Sigmoid colon (tissue), 7 donors: ENCODE data around the gene MRPL14. TPM values are rescaled to one million over a fixed set of nuclear protein-coding genes. Genes with fewer than 3 reads are reported as not detected.

Experiments used
- DNase-seq: peaks from one replicate; pipeline ENCODE4 v3.0.0-alpha.2; 2019
- H3K27ac ChIP-seq, 4 donors: fragments of 200-600 bp; sonication (generic); one replicate each; pipeline ENCODE4 v1.5.1; 2016 to 2019; ENCODE audit warnings: mild to moderate bottlenecking in 1 of 4
- H3K27me3 ChIP-seq, 3 donors: fragments of 200-600 bp; sonication (generic); one replicate each; pipeline ENCODE4 v1.5.1; 2019; ENCODE audit warnings: mild to moderate bottlenecking in 1 of 3
- H3K36me3 ChIP-seq, 4 donors: fragments of 200-600 bp; sonication (generic); one replicate each; pipeline ENCODE4 v1.5.1; 2016 to 2019
- H3K4me1 ChIP-seq, 4 donors: fragments of 200-600 bp; sonication (generic); one replicate each; pipeline ENCODE4 v1.5.1; 2017 to 2019
- H3K4me3 ChIP-seq, 4 donors: fragments of 200-600 bp; sonication (generic); one replicate each; pipeline ENCODE4 v1.5.1; 2017 to 2019; ENCODE audit warnings: mild to moderate bottlenecking in 2 of 4, moderate library complexity in 1 of 4
- H3K9me3 ChIP-seq, 4 donors: fragments of 200-600 bp in 3 of 4; sonication (generic) in 3 of 4; one replicate each; pipeline versions ENCODE4 v1.5.1 to v1.6.1; 2013 to 2019
- EP300 ChIP-seq, 4 donors: sonication (generic); formaldehyde crosslinking; IDR thresholded peaks; one replicate each; pipeline ENCODE4 v1.6.1; 2017; ENCODE audit warnings: antibody characterized with exemption in 4 of 4
- POLR2A ChIP-seq, 2 donors: fragments of 450-650 bp; IDR thresholded peaks; one replicate each; pipeline ENCODE4 v1.6.1; 2016; ENCODE audit warnings: antibody characterized with exemption in 2 of 2, mild to moderate bottlenecking in 2 of 2, moderate library complexity in 2 of 2
- POLR2AphosphoS5 ChIP-seq, 4 donors: sonication (generic); formaldehyde crosslinking; IDR thresholded peaks; one replicate each; pipeline ENCODE4 v1.6.1; 2017; ENCODE audit warnings: antibody characterized with exemption in 4 of 4
- WGBS, 2 donors: extraction: QIAGEN DNeasy Blood & Tissue Kit; methylation state at CpG; one replicate each; pipeline ENCODE4 v1.1.7; 2013; 5-methylcytosine and 5-hydroxymethylcytosine counted together
- intact Hi-C: fragments of 100-400 bp; cut with DNase I; formaldehyde crosslinking; loops from one replicate; pipeline ENCODE4 v1.15.1; 2023
- polyA plus RNA-seq, 3 donors: library from polyadenylated mRNA; stranded (reverse); fragments of 200-250 nt; gene quantifications; one replicate each; pipeline ENCODE4 v1.2.3, GENCODE V29; 2013
- total RNA-seq, 4 donors: library from RNA; depleted of rRNA; stranded (reverse); fragments of >200 nt; gene quantifications; one replicate each; pipeline ENCODE4 v1.1.0, GENCODE V29; 2016
- TF ChIP-seq, protein P1 (sequence below), 4 experiments: fragments of 450-650 bp in 3 of 4; fragments of 200-600 bp in 1 of 4; IDR thresholded peaks; one replicate each; pipeline ENCODE4 v1.5.1; 2016 to 2019; ENCODE audit warnings: antibody characterized with exemption in 4 of 4, mild to moderate bottlenecking in 3 of 4, moderate library complexity in 2 of 4
- donor health status: healthy with polysubstance abuse.
- donor health status: Bipolar disorder and iron deficiency.
- donor health status: healthy.

Gene MRPL14
- total and polyA plus RNA-seq, 7 donors = 32.4 to 150 (median 55.8) TPM

DNA sequence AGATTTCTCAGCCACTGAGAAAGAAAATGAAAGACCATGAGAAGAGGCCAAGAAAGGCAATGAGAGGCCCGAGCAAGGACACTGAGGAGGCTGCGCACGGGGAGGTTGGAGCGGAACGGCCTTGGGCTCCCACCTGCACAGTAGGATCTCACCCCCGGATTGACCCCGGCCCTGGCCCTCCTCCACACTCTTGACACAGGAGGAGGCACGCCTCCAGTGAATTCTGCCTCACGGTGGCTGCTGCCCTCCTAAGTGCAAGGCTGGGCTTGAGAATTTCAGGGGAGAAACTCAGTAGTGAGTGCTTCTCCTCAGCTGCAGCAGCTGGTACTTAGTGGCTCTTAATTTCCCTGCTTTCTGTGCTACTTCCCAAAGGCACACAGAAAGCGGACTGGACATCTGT lies 18.0 kb downstream of the MRPL14 start:
- TF ChIP-seq POLR2A (IDR thresholded peaks at IDR 0.05) = no peak
- TF ChIP-seq POLR2AphosphoS5 (IDR thresholded peaks at IDR 0.05) = no peak
- TF ChIP-seq, protein P1, sequence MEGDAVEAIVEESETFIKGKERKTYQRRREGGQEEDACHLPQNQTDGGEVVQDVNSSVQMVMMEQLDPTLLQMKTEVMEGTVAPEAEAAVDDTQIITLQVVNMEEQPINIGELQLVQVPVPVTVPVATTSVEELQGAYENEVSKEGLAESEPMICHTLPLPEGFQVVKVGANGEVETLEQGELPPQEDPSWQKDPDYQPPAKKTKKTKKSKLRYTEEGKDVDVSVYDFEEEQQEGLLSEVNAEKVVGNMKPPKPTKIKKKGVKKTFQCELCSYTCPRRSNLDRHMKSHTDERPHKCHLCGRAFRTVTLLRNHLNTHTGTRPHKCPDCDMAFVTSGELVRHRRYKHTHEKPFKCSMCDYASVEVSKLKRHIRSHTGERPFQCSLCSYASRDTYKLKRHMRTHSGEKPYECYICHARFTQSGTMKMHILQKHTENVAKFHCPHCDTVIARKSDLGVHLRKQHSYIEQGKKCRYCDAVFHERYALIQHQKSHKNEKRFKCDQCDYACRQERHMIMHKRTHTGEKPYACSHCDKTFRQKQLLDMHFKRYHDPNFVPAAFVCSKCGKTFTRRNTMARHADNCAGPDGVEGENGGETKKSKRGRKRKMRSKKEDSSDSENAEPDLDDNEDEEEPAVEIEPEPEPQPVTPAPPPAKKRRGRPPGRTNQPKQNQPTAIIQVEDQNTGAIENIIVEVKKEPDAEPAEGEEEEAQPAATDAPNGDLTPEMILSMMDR (IDR thresholded peaks at IDR 0.05) = no peak
- no peak for TF ChIP-seq EP300 (IDR thresholded peaks at IDR 0.05)
- no peak overlapping the region for H3K4me3 ChIP-seq
- intact Hi-C loops = no loop called here
- no peak for DNase-seq
- 94 to 96% methylated on average over 10 of the region's 10 CpGs for WGBS, 2 donors
- H3K36me3 ChIP-seq = peaks cover 6 to 84% (median 25%) of the 10 kb centered on the region in 4 donors
- H3K27ac ChIP-seq = no peak overlapping the region
- no peaks in the 10 kb centered on the region for H3K9me3 ChIP-seq
- peaks cover 0 to 16% (median 0%) of the 10 kb centered on the region in 4 donors for H3K4me1 ChIP-seq
- H3K27me3 ChIP-seq = no peaks in the 10 kb centered on the region

DNA sequence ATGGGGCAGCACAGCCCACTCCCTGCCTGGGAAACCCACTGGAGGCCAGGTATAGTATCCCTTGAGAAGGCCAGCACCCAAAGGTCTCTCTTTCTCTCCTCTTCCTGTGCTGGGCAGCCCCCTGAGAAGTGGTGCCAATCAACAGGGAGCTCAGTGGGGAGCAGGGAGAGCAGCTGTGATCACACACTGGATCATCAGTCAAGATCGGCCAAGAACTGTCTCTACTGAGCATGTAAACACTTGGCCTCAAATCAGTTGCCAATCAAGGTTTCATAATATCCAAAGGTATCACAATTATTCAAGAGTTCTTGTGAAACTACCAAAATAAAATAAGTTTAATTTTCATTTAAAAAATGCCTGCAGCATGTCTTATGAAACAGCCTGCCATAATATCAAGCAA lies 18.8 kb downstream of the MRPL14 start:
- no peak for DNase-seq
- peaks cover 0 to 16% (median 0%) of the 10 kb centered on the region in 4 donors for H3K4me1 ChIP-seq
- H3K27me3 ChIP-seq = no peaks in the 10 kb centered on the region
- intact Hi-C loops = no loop called here
- WGBS, 2 donors = 0 to 95% methylated on average over 1 of the region's 1 CpG
- no peak overlapping the region for H3K4me3 ChIP-seq
- peaks cover 6 to 84% (median 23%) of the 10 kb centered on the region in 4 donors for H3K36me3 ChIP-seq
- no peak overlapping the region for H3K27ac ChIP-seq
- H3K9me3 ChIP-seq = no peaks in the 10 kb centered on the region
- TF ChIP-seq POLR2AphosphoS5 (IDR thresholded peaks at IDR 0.05) (no peak), EP300 (IDR thresholded peaks at IDR 0.05) (no peak), POLR2A (IDR thresholded peaks at IDR 0.05) (no peak)
- TF ChIP-seq, protein P1 (IDR thresholded peaks at IDR 0.05) = no peak

DNA sequence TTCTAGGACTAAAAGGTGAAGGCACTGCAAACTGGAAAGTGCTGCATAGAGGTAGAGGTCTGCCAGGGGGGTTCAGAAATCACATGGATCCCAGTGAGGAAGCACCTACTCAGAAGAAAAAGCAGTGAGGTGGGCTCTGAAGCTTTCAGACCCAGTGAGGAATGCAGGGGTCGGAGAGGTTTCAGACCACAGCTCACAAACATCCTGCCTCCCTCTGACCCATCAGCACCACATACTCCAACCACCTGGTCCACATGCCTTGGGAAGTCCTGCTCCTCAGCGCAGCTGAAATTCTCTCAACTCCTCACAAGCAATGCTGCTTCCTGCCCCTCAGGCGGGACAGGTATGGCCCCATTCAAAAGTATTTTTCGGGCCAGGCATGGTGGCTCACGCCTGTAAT lies 20.2 kb downstream of the MRPL14 start:
- WGBS, 2 donors = 88 to 98% methylated on average over 5 of the region's 5 CpGs
- Histone ChIP-seq H3K4me3 (no peak overlapping the region), H3K9me3 (no peaks in the 10 kb centered on the region), H3K27ac (no peak overlapping the region), H3K27me3 (no peaks in the 10 kb centered on the region), H3K4me1 (peaks cover 0 to 16% (median 0%) of the 10 kb centered on the region in 4 donors), H3K36me3 (peaks cover 6 to 70% (median 16%) of the 10 kb centered on the region in 4 donors)
- intact Hi-C loops = no loop called here
- TF ChIP-seq, protein P1 (IDR thresholded peaks at IDR 0.05) = no peak
- TF ChIP-seq POLR2A (IDR thresholded peaks at IDR 0.05) = no peak
- TF ChIP-seq POLR2AphosphoS5 (IDR thresholded peaks at IDR 0.05) = no peak
- no peak for TF ChIP-seq EP300 (IDR thresholded peaks at IDR 0.05)
- DNase-seq = no peak

DNA sequence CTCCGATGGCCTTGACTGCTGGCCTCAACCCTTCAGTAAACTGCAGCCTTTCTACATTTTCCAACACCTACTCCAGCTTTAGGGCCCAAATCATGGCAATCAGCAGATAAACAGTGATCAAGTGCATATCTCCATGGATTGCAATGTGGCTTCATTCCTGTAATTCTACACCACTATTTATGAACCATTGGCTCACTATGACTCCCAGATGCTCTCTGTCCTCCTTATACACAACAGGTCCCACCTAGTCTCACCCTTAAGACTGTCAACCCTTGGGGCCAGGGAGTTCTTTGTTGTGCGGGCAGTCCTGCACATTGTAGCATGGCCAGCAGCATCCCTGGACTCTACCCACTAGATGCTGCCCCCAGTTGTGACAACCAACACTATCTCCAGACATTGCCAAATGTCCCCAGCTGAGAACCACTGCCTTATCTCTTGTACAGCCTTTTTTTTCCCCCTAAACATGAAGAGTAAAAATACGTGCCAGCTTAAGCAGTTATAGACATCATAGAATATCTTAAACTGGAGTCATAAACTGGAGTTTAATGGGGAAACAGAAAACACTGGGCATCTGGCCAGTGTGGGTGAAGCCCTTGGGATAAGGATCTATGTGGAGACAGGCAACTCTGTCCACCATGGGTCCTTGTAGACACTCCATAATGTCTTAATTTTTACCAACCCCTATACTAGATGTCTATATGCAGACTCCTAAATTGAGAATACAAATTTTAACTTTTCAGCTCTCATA lies 21.1 kb downstream of the MRPL14 start:
- Histone ChIP-seq H3K36me3 (peaks cover 6 to 61% (median 15%) of the 10 kb centered on the region in 4 donors), H3K27me3 (no peaks in the 10 kb centered on the region), H3K4me3 (no peak overlapping the region), H3K4me1 (peaks cover 0 to 16% (median 0%) of the 10 kb centered on the region in 4 donors), H3K9me3 (no peaks in the 10 kb centered on the region), H3K27ac (no peak overlapping the region)
- intact Hi-C loops = no loop called here
- TF ChIP-seq EP300 (IDR thresholded peaks at IDR 0.05) = no peak
- no peak for TF ChIP-seq POLR2A (IDR thresholded peaks at IDR 0.05)
- TF ChIP-seq, protein P1 (IDR thresholded peaks at IDR 0.05) = no peak
- 71 to 86% methylated on average over 3 of the region's 3 CpGs for WGBS, 2 donors
- DNase-seq = no peak
